ENCODE measurements around the gene STIL.
"Not testable (repeated sequence)": the region's sequence is repeated elsewhere in the genome, so short reads cannot be mapped to it uniquely, and the experiment has no call there.

Gene STIL

GRCh38 chr1:47313915-47314664 is at the start of gene STIL:
STIL (minus strand) TSS chr1:47314147; CDS start chr1:47310319, 3,828 bp downstream.
- DNase-seq = peak; percentile 100

GRCh38 chr1:47362828-47363227 is 48.9 kb upstream of the STIL start:
- DNase-seq = no peak

- no peak for DNase-seq
Measured at GRCh38 chr1:47361380-47361779, 47.4 kb upstream of the STIL start.

GRCh38 chr1:47351305-47351704 is 37.4 kb upstream of the STIL start:
- DNase-seq = no peak

GRCh38 chr1:47348246-47348645 is 34.3 kb upstream of the STIL start:
- no peak for DNase-seq

- DNase-seq = no peak
Measured at GRCh38 chr1:47347735-47348134, 33.8 kb upstream of the STIL start.

- not testable (repeated sequence) for DNase-seq
Measured at GRCh38 chr1:47346979-47347378, 33.0 kb upstream of the STIL start.

- DNase-seq = no peak
Measured at GRCh38 chr1:47340227-47340626, 26.3 kb upstream of the STIL start.

GRCh38 chr1:47338249-47339077 is 24.5 kb upstream of the STIL start:
- DNase-seq = no peak

- no peak for DNase-seq
Measured at GRCh38 chr1:47337350-47337749, 23.4 kb upstream of the STIL start.

GRCh38 chr1:47334765-47335435 is 21.0 kb upstream of the STIL start:
- DNase-seq = no peak

GRCh38 chr1:47333922-47334764 is 20.2 kb upstream of the STIL start:
- DNase-seq = peak; percentile 93

GRCh38 chr1:47333578-47333921 is 19.6 kb upstream of the STIL start, which contains the start of gene CMPK1:
CMPK1 (plus strand) TSS chr1:47333790; CDS start chr1:47333946, 156 bp downstream.
- peak; percentile 94 for DNase-seq

GRCh38 chr1:47332779-47333577 is 19.0 kb upstream of the STIL start:
- no peak for DNase-seq

- no peak for DNase-seq
Measured at GRCh38 chr1:47331875-47332274, 17.9 kb upstream of the STIL start.

GRCh38 chr1:47330212-47330611 is 16.3 kb upstream of the STIL start:
- no peak for DNase-seq

GRCh38 chr1:47328992-47329391 is 15.0 kb upstream of the STIL start:
- no peak for DNase-seq

- DNase-seq = no peak
Measured at GRCh38 chr1:47326271-47326670, 12.3 kb upstream of the STIL start.

- no peak for DNase-seq
Measured at GRCh38 chr1:47325528-47325927, 11.6 kb upstream of the STIL start.

GRCh38 chr1:47324682-47325081 is 10.7 kb upstream of the STIL start:
- DNase-seq = no peak

- no peak for DNase-seq
Measured at GRCh38 chr1:47323599-47324031, 9.7 kb upstream of the STIL start.

- DNase-seq = not testable (repeated sequence)
Measured at GRCh38 chr1:47319968-47320367, 6.0 kb upstream of the STIL start.
